ENCODE results near the gene CD40. TPM values are rescaled to one million over a fixed set of nuclear protein-coding genes. Genes with fewer than 3 reads are reported as not detected.
"Not testable (repeated sequence)": the region's sequence is repeated elsewhere in the genome, so short reads cannot be mapped to it uniquely, and the experiment has no call there.

The CD40 gene
- total and polyA plus RNA-seq, 2 of the 8 experiments (the other 6 are each of a cell fraction or from before 2014, with no cell fraction given), result 14.5 to 18.8 TPM

GRCh38 chr20:46089417-46090388 lies 28.4 kb upstream of the CD40 start, which contains the start of gene NCOA5 (continued):
- no peak for TF ChIP-seq TCF12 (IDR thresholded peaks at IDR 0.05; ENCODE audit: low read depth, low read length)

GRCh38 chr20:46091622-46092535 lies 26.2 kb upstream of the CD40 start:
- POLR2A ChIA-PET (ENCODE audit: partially characterized antibody), result interaction anchor here (0.7 to 2.6 kb wide), 9 partner anchors 9 to 252 kb away, joined by 3 to 9 read pairs (median 3); no protein-coding TSS in a partner anchor
- DNase-seq (ENCODE audit: low read depth in 1 of 2, low spot score in 2 of 2), result peak in 1 of 2 experiments; percentile 58
- 74% methylated on average over 32 of the region's 52 CpGs; no CpG with 5 or more reads in 1 of the 2 experiments for WGBS, 2 experiments (ENCODE audit: extremely low coverage in 1 of 2, insufficient coverage in 1 of 2, insufficient read length in 1 of 2, insufficient replicate concordance in 2 of 2, low coverage in 1 of 2, low lambda C conversion rate in 2 of 2, missing lambda C conversion rate in 1 of 2)
- H3K4me3 ChIP-seq (ENCODE audit: extremely low read depth in 1 of 4, insufficient read depth in 2 of 4, low read depth in 3 of 4, low read length in 4 of 4), result peak overlapping the region in 2 of 4 experiments; percentile 8 to 11; a peak in 1 of 8 replicates
- CTCF ChIA-PET (ENCODE audit: partially characterized antibody), result interaction anchor here (0.6 to 2.2 kb wide), 6 partner anchors 37 to 83 kb away, joined by 3 to 7 read pairs (median 4); partner anchors contain the start of gene MMP9
- H3K23me2 ChIP-seq (ENCODE audit: low read depth, low read length); H3K18ac ChIP-seq (ENCODE audit: extremely low read depth, low read length); H3K27me3 ChIP-seq (replicated peaks in 1 of 4; ENCODE audit: control insufficient read depth in 3 of 4, extremely low read depth in 1 of 4, insufficient read depth in 3 of 4, low read length in 3 of 4); H3K23ac ChIP-seq (ENCODE audit: insufficient read length); H3K36me3 ChIP-seq (ENCODE audit: control insufficient read depth in 2 of 4, insufficient read depth in 4 of 4, low read length in 3 of 4); H3K4ac ChIP-seq (replicated peaks; ENCODE audit: insufficient read length, low read depth, low read length); FAIRE-seq; H2BK120ac ChIP-seq (replicated peaks; ENCODE audit: low read depth, low read length); H2AFZ ChIP-seq (ENCODE audit: low read length); H3K9me3 ChIP-seq (ENCODE audit: insufficient read depth in 2 of 2, low read depth in 1 of 2, low read length in 1 of 2); H2AK5ac ChIP-seq (ENCODE audit: low read depth, low read length); H2BK15ac ChIP-seq (ENCODE audit: low read length); H3K14ac ChIP-seq (ENCODE audit: insufficient read length); H2BK5ac ChIP-seq (ENCODE audit: low read depth, low read length); H3K79me1 ChIP-seq (ENCODE audit: low read depth, low read length); H2BK20ac ChIP-seq (ENCODE audit: low read length); H3K56ac ChIP-seq (replicated peaks; ENCODE audit: insufficient read length, low read depth, low read length); H4K20me1 ChIP-seq (replicated peaks in 1 of 2; ENCODE audit: control insufficient read depth in 1 of 2, insufficient read depth in 2 of 2, low read length in 2 of 2); H4K5ac ChIP-seq (ENCODE audit: insufficient read length, low read depth, low read length); H4K8ac ChIP-seq (ENCODE audit: extremely low read depth, insufficient read depth, low read length); H2BK12ac ChIP-seq (ENCODE audit: low read depth, low read length); H3K9ac ChIP-seq (replicated peaks in 1 of 4; ENCODE audit: extremely low read depth in 1 of 4, low read depth in 3 of 4, low read length in 3 of 4); H3K4me1 ChIP-seq (replicated peaks in 1 of 4; ENCODE audit: control insufficient read depth in 3 of 4, insufficient read depth in 4 of 4, low read length in 3 of 4); H3K27ac ChIP-seq (ENCODE audit: low read depth, low read length); H4K91ac ChIP-seq (replicated peaks; ENCODE audit: insufficient read length, low read length): not testable (repeated sequence)
- peaks cover 6 to 22% of the 10 kb centered on the region in 2 experiments for H3K79me2 ChIP-seq (ENCODE audit: control insufficient read depth in 1 of 2, insufficient read depth in 2 of 2, low read length in 2 of 2)
- H3K4me2 ChIP-seq (ENCODE audit: insufficient read depth in 1 of 2, low read depth in 2 of 2, low read length in 2 of 2), result peak overlapping the region in 1 of 2 experiments; percentile 36; a peak in 2 of 4 replicates

Data from H1 (cell line).